Mesendoderm (in vitro differentiated cells): ENCODE data around the gene POLD2.

Experiments used
- DNase-seq: peaks from one replicate; pipeline ENCODE4 v3.0.0; 2013
- H2AK5ac ChIP-seq: 2 replicates; pipeline ENCODE4 v1.6.1; 2013; ENCODE audit warnings: low read length, inconsistent platforms
- H2BK120ac ChIP-seq: 2 replicates; pipeline ENCODE4 v1.6.1; 2013; ENCODE audit warnings: low read depth, mild to moderate bottlenecking, low read length, moderate library complexity, mixed read lengths
- H2BK15ac ChIP-seq: replicated peaks from 2 replicates; pipeline ENCODE4 v1.6.1; 2013; ENCODE audit warnings: low read depth, mild to moderate bottlenecking, moderate library complexity
- H2BK5ac ChIP-seq: 2 replicates; pipeline ENCODE4 v1.6.1; 2013; ENCODE audit warnings: low read length, inconsistent platforms
- H3K18ac ChIP-seq: 2 replicates; pipeline ENCODE4 v1.6.1; 2013; ENCODE audit warnings: mild to moderate bottlenecking, low read length, mixed read lengths
- H3K23ac ChIP-seq: one replicate; pipeline ENCODE4 v1.6.1; 2013; ENCODE audit warnings: low read length
- H3K27ac ChIP-seq: 2 replicates; pipeline ENCODE4 v1.5.1; 2013; ENCODE audit warnings: low read depth, mild to moderate bottlenecking, inconsistent platforms, low read length, moderate library complexity
- H3K27me3 ChIP-seq: 2 replicates; pipeline ENCODE4 v1.6.1; 2013; ENCODE audit warnings: low read length, control low read depth, mild to moderate bottlenecking, inconsistent platforms; ENCODE audit not compliant: insufficient read depth, poor library complexity
- H3K36me3 ChIP-seq: 2 replicates; pipeline ENCODE4 v1.6.1; 2013; ENCODE audit warnings: low read length, inconsistent platforms; ENCODE audit not compliant: control insufficient read depth, insufficient read depth
- H3K4ac ChIP-seq: one replicate; pipeline ENCODE4 v1.6.1; 2013; ENCODE audit warnings: low read depth, mild to moderate bottlenecking, low read length, moderate library complexity
- H3K4me1 ChIP-seq: 2 replicates; pipeline ENCODE4 v1.6.1; 2013; ENCODE audit warnings: low read depth, low read length, inconsistent platforms; ENCODE audit not compliant: control insufficient read depth
- H3K4me2 ChIP-seq: 2 replicates; pipeline ENCODE4 v1.6.1; 2013; ENCODE audit warnings: low read length
- H3K4me3 ChIP-seq: 2 replicates; pipeline ENCODE4 v1.5.1; 2013; ENCODE audit warnings: mild to moderate bottlenecking, low read length
- H3K56ac ChIP-seq: one replicate; pipeline ENCODE4 v1.6.1; 2013; ENCODE audit warnings: low read length
- H3K79me1 ChIP-seq: 2 replicates; pipeline ENCODE4 v1.6.1; 2013; ENCODE audit warnings: low read length, inconsistent platforms
- H3K79me2 ChIP-seq: 2 replicates; pipeline ENCODE4 v1.6.1; 2013; ENCODE audit warnings: mild to moderate bottlenecking, low read length; ENCODE audit not compliant: control insufficient read depth, insufficient read depth
- H3K9ac ChIP-seq: 2 replicates; pipeline ENCODE4 v1.6.1; 2013; ENCODE audit warnings: low read length, inconsistent platforms
- H4K5ac ChIP-seq: one replicate; pipeline ENCODE4 v1.6.1; 2013; ENCODE audit warnings: low read length
- H4K8ac ChIP-seq: one replicate; pipeline ENCODE4 v1.6.1; 2013; ENCODE audit warnings: low read depth, mild to moderate bottlenecking, control low read depth, low read length, moderate library complexity
- WGBS: extraction: QIAGEN DNeasy Blood & Tissue Kit; methylation state at CpG from one replicate; pipeline ENCODE4 v1.1.7; 2013; ENCODE audit warnings: low lambda C conversion rate, missing lambda C conversion rate; ENCODE audit not compliant: insufficient coverage; ENCODE audit errors: extremely low coverage; 5-methylcytosine and 5-hydroxymethylcytosine counted together

POLD2 gene

DNA sequence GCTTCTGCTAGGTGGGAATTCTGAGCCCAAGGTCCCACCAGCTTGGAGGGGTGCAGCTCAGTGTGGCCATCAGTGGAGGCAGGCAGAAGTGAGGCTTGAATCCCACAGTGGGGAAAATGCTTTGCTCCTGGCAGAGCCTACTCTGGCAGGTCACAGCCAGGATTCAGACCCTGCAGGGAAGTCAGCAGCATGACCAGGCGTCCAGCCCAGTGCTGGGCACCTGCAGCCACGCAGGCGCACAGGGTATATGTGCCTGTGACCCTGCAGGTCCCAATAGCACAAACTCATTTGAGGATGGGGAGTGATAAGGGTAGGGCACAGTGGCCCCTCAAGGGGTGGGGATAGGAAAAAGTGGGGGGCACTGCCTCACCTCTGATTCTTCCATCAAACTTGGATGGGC is 27.6 kb downstream of the POLD2 start:
- Histone ChIP-seq H2BK120ac (no peak overlapping the region), H3K18ac (no peak overlapping the region), H3K4me1 (no peaks in the 10 kb centered on the region)

DNA sequence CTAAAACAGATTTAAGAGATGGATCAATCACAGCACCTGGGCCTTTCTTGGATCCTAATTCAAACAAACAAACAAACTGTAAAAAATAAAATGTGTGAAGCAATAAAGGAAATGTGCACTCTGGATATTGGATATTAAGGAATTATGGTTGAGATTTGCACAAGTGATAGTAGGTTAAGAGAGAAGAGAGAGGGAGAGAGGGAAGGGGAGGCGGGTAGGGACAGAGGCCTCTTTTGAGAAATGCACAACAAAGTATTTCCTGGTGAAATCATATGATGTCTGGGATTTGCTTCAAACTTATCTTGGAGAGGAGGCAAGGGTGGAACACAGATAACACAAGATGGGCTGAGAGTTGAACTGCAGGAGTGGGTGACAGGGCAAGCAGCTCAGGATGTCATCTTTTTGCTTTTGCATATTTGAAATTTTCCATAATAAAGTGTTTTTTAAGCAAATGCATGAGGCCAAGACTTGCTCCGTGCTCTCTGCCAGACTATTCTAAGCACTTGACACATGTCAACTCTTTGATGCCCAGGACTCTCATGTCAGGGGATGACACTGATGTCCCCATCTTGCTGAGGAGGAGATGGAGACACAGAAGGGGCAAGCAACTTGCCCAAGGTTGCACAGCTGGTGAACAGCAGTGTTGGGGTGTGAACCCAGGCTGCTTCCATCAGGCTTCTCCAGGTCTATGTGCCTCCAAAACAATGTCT is 28.3 kb downstream of the POLD2 start:
- H2BK5ac ChIP-seq = no peak overlapping the region
- H3K4me1 ChIP-seq = no peaks in the 10 kb centered on the region
- DNase-seq = no peak
- no peak overlapping the region for H3K18ac ChIP-seq
- no peak overlapping the region for H3K4me2 ChIP-seq
- no CpG with 5 or more reads among the region's 2 CpGs for WGBS
- no peak overlapping the region for H3K9ac ChIP-seq
- H4K5ac ChIP-seq = no peak overlapping the region
- no peak overlapping the region for H2BK120ac ChIP-seq
- no peak overlapping the region for H3K4ac ChIP-seq
- H4K8ac ChIP-seq = no peak overlapping the region
- H3K27ac ChIP-seq = no peak overlapping the region
- H3K23ac ChIP-seq = no peak overlapping the region
- no peaks in the 10 kb centered on the region for H3K79me1 ChIP-seq
- no peaks in the 10 kb centered on the region for H3K79me2 ChIP-seq
- H2AK5ac ChIP-seq = no peak overlapping the region
- H3K56ac ChIP-seq = no peak overlapping the region
- no peak overlapping the region for H2BK15ac ChIP-seq
- no peaks in the 10 kb centered on the region for H3K27me3 ChIP-seq
- no peaks in the 10 kb centered on the region for H3K36me3 ChIP-seq
- no peak overlapping the region for H3K4me3 ChIP-seq

More for the DNA sequence above, 27.6 kb downstream of the POLD2 start:
- Histone ChIP-seq H3K9ac (no peak overlapping the region), H3K4me2 (no peak overlapping the region), H3K4me3 (no peak overlapping the region), H3K27me3 (no peaks in the 10 kb centered on the region), H3K36me3 (no peaks in the 10 kb centered on the region), H2BK15ac (no peak overlapping the region), H2AK5ac (no peak overlapping the region), H3K56ac (no peak overlapping the region), H3K23ac (no peak overlapping the region), H4K8ac (no peak overlapping the region), H2BK5ac (no peak overlapping the region), H3K79me2 (no peaks in the 10 kb centered on the region), H4K5ac (no peak overlapping the region), H3K27ac (no peak overlapping the region), H3K79me1 (no peaks in the 10 kb centered on the region), H3K4ac (no peak overlapping the region)
- no CpG with 5 or more reads among the region's 3 CpGs for WGBS
- DNase-seq = no peak

DNA sequence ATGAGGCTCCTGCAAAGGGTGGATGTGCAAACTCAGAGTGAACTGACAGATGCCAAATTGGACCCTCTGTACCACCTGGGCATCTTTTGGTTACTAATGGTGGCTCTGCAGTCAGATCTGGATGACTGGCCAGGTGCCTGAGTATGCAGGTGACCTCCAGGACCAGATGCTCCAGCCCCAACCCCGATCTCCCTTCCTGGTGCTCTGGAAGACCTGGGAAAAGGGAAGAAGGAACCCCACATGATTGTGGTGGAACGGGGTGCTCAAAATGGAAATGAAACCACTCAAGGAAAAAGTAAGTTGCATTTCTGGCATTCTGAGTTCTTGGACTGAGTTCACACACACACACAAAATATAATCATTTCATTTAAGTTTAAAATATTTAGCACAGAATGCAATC is 29.0 kb downstream of the POLD2 start:
- no peaks in the 10 kb centered on the region for H3K27me3 ChIP-seq
- DNase-seq = no peak
- no CpG with 5 or more reads among the region's 2 CpGs for WGBS
- no peak overlapping the region for H3K4ac ChIP-seq
- H3K36me3 ChIP-seq = no peaks in the 10 kb centered on the region
- no peak overlapping the region for H3K4me3 ChIP-seq
- no peak overlapping the region for H3K27ac ChIP-seq
- H2BK120ac ChIP-seq = no peak overlapping the region
- H3K18ac ChIP-seq = no peak overlapping the region
- H2AK5ac ChIP-seq = no peak overlapping the region
- no peak overlapping the region for H3K56ac ChIP-seq
- H3K4me1 ChIP-seq = no peaks in the 10 kb centered on the region
- no peak overlapping the region for H4K8ac ChIP-seq
- no peaks in the 10 kb centered on the region for H3K79me1 ChIP-seq
- no peak overlapping the region for H3K4me2 ChIP-seq
- no peak overlapping the region for H2BK15ac ChIP-seq
- H2BK5ac ChIP-seq = no peak overlapping the region
- no peak overlapping the region for H4K5ac ChIP-seq
- H3K79me2 ChIP-seq = no peaks in the 10 kb centered on the region
- no peak overlapping the region for H3K23ac ChIP-seq
- no peak overlapping the region for H3K9ac ChIP-seq

DNA sequence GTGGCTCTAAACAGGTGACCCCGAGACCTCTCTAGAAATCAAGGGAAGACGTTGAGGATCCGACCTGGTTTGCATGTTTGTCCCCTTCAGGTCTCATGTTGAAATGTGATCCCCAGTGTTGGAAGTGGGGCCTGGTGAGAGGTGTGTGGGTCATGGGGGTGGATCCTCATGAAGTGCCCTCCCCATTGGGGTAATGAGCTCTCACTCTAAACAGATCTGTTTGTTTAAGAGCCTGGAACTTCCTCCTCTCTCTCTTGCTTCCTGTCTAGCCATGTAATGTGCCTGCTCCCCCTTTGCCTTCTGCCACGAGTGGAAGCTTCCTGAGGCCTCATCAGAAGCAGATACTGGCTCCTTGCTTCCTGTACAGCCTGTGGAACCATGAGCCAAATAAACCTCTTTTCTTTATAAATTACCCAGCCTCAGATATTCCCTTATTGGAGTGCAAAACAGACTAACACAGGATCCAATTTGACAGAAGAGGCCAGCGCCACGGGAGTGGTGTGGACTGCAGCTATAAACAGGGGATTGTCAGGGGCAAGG is 30.2 kb downstream of the POLD2 start:
- no peak for DNase-seq
- Histone ChIP-seq H3K56ac (no peak overlapping the region), H3K23ac (no peak overlapping the region), H2AK5ac (no peak overlapping the region), H2BK15ac (no peak overlapping the region), H3K27ac (no peak overlapping the region), H4K5ac (no peak overlapping the region), H3K79me1 (no peaks in the 10 kb centered on the region), H3K79me2 (no peaks in the 10 kb centered on the region), H3K4me2 (no peak overlapping the region), H2BK120ac (no peak overlapping the region), H3K4ac (no peak overlapping the region), H3K9ac (no peak overlapping the region), H3K4me3 (no peak overlapping the region), H3K36me3 (no peaks in the 10 kb centered on the region), H2BK5ac (no peak overlapping the region), H4K8ac (no peak overlapping the region), H3K4me1 (no peaks in the 10 kb centered on the region), H3K18ac (no peak overlapping the region), H3K27me3 (no peaks in the 10 kb centered on the region)
- no CpG with 5 or more reads among the region's 6 CpGs for WGBS

DNA sequence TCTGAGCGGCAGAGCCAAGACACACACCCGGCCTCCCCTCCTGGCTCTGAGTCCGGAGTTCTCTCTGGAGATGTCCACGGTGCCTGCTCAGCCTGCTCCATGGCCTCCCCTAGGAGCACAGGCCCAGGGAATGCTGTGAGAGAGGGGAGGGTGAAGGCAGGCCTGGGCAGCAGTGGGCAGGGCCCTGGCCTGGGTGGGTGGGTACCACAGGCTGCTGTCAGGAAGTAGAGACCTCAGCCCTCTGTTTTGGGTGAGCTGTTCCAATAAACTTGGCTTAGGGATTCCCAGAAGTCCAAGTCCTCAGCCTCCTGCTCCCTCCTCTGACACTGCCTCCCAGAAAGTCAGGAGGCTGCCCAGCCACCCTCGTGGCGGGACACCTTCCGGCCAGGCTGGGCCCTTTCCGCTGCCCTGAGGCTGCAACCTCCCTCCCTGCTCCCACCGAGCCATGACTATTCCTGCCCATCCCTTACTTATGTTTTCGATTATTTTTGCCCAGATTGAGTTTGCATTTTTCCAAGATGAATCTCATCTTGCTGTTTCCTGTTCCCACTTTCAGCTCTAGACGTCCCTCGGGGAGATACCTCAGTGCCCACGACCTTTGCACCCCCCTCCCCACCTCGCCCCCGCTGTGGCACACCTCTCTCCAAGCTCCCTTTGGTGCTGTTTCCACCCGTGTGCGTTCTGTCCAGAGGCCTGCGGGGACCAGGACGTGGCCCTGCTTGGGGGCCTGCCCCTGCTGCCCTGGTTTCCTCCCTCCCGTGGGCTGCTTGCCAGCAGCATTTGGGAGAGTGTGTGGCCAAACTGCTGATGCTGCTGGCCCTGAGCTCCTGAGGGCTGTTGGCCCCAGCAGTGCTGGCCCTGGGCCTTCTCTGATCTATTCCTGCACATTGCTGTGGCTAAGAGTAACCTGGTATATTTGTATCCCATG is 35.2 kb downstream of the POLD2 start:
- Histone ChIP-seq H3K27ac (no peak overlapping the region), H3K4me2 (no peak overlapping the region), H3K18ac (no peak overlapping the region), H3K27me3 (no peaks in the 10 kb centered on the region), H4K5ac (no peak overlapping the region), H3K4ac (no peak overlapping the region), H3K79me2 (no peaks in the 10 kb centered on the region), H3K4me1 (no peaks in the 10 kb centered on the region), H2AK5ac (no peak overlapping the region), H3K36me3 (no peaks in the 10 kb centered on the region), H2BK120ac (no peak overlapping the region), H3K23ac (no peak overlapping the region), H2BK5ac (no peak overlapping the region), H2BK15ac (no peak overlapping the region), H3K9ac (no peak overlapping the region), H3K4me3 (no peak overlapping the region), H3K56ac (peak overlapping the region; percentile 11), H4K8ac (no peak overlapping the region), H3K79me1 (no peaks in the 10 kb centered on the region)
- no CpG with 5 or more reads among the region's 20 CpGs for WGBS
- no peak for DNase-seq
